ENCODE results near the gene CD8B. TPM values are rescaled to one million over a fixed set of nuclear protein-coding genes. Genes with fewer than 3 reads are reported as not detected.

CD8B gene
- total and polyA plus RNA-seq, 2 of the 13 experiments (the other 11 are each of a cell fraction or from before 2014, with no cell fraction given): 0.04 TPM; not detected in 1

DNA sequence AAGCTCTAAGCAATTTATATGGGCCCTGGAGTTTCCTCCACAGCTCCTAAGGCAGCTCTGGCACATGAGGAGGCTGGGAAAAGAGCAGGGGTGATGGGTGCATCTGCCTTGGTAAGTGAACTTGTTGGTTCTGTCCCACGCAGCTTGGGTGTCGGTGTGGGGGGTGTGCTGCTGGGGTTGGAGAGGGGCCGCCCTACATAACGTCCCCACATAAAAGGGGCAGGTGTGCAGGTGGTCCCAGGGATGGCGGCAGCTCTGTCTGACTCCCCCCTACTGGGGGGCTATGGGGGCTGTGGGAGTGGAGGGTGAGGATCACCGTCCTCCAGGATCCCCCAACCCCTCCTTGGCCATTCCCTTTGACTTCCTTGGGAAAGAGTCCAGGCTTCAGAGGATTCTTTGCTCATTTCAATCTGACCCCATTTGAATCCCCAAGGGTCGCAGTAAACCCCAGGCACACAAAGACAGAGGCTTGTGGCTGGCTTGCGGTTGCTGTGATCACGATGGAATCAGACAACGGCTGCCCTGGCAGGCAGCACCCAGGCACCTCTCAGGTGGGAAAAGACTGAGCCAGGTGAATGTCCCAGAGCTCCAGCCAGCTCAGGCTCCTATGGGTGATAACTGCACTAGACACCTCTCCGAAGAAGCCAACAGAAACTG lies 36.5 kb downstream of the CD8B start:
- ATAC-seq (no peak; the same call in 2 of the 3 replicates), DNase-seq (ENCODE audit: low spot score) (no peak), FAIRE-seq (no peak)
- H3K79me2 ChIP-seq (ENCODE audit: insufficient read depth, low read length): no peaks in the 10 kb centered on the region
- peaks cover 15% of the 10 kb centered on the region for H3K4me1 ChIP-seq (ENCODE audit: insufficient read depth, low read length)
- in situ Hi-C loops (cut with HindIII; ENCODE audit: extremely low pct_ligation_motif_present, low pct_unique_long_range_greater_than_20kb) (no loop called here), intact Hi-C loops (cut with micrococcal nuclease; ENCODE audit: unreplicated experiment) (no loop called here)
- H4K20me1 ChIP-seq (ENCODE audit: insufficient read depth, low read length): no peaks in the 10 kb centered on the region
- H2AFZ ChIP-seq (ENCODE audit: low read length): no peak overlapping the region
- no peak overlapping the region for H3K27ac ChIP-seq (ENCODE audit: extremely low read length, insufficient read depth, low read length)
- ChIA-PET CTCF (ENCODE audit: low intra/inter-chr PET ratio, low total read pairs) (no interaction called here), POLR2A (no interaction called here)
- peaks cover 0 to 23% of the 10 kb centered on the region in 2 experiments; a peak in 3 of 5 replicates for H3K27me3 ChIP-seq (ENCODE audit: control insufficient read depth in 1 of 2, insufficient read depth in 2 of 2, low read length in 2 of 2)
- no peaks in the 10 kb centered on the region for H3K36me3 ChIP-seq (replicated peaks in 1 of 2; ENCODE audit: control insufficient read depth in 1 of 2, insufficient read depth in 2 of 2, low read length in 2 of 2)
- no peak overlapping the region for H3K9ac ChIP-seq (ENCODE audit: insufficient read depth, low read depth, low read length)
- peaks cover 14% of the 10 kb centered on the region for H3K9me3 ChIP-seq (ENCODE audit: low read length)
- BruUV-seq (replicated peaks): no TSS peak
- no peak overlapping the region for H3K4me2 ChIP-seq (ENCODE audit: low read depth, low read length)
- no peak overlapping the region for H3K4me3 ChIP-seq (replicated peaks in 1 of 3; ENCODE audit: insufficient read depth in 1 of 3, low read depth in 2 of 3, low read length in 3 of 3)
- 59% methylated on average over 10 of the region's 11 CpGs for WGBS (ENCODE audit: low lambda C conversion rate)
- TF ChIP-seq ZNF792 (CRISPR knock-in tag; IDR thresholded peaks at IDR 0.05) (no peak), FOXO1 (CRISPR knock-in tag; IDR thresholded peaks at IDR 0.05) (no peak)

DNA sequence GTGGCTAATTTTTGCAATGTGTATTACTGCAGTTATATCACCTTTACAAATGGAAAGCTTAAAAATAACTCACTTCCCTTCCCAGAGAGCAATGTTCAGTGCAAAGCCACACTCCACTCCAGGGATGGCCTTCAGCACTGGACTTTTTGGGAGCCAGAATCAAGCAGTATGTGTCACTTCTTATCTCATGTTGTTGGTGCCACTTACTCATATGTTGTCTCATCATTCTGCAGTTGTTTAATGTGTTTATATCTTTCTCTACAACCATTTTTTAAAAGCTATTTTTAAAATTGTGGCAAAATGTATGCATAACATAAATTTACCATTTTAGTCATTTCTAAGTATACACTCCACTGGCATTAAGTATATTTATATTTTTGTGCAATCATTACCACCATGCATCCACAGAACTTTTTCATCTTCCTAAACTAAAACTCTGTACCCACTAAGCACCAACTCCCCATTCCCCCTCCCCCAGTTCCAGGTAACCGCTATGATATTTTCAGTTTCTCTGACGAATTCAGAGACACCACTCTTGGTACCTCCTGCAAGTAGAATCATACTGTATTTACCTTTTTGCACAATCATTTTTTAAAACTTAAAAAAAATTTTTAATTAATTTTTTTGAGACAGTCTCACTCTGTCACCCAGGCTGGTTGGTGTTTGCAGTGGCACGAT lies 38.9 kb downstream of the CD8B start:
- H3K79me2 ChIP-seq (ENCODE audit: insufficient read depth, low read length): no peaks in the 10 kb centered on the region
- H3K27ac ChIP-seq (ENCODE audit: extremely low read length, insufficient read depth, low read length): no peak overlapping the region
- peaks cover 15% of the 10 kb centered on the region for H3K4me1 ChIP-seq (ENCODE audit: insufficient read depth, low read length)
- intact Hi-C loops (cut with micrococcal nuclease; ENCODE audit: unreplicated experiment): no loop called here
- H3K36me3 ChIP-seq (replicated peaks in 1 of 2; ENCODE audit: control insufficient read depth in 1 of 2, insufficient read depth in 2 of 2, low read length in 2 of 2): no peaks in the 10 kb centered on the region
- H3K9me3 ChIP-seq (ENCODE audit: low read length): peaks cover 14% of the 10 kb centered on the region
- FAIRE-seq (no peak), DNase-seq (ENCODE audit: low spot score) (no peak), ATAC-seq (no peak)
- H3K4me3 ChIP-seq (replicated peaks in 1 of 3; ENCODE audit: insufficient read depth in 1 of 3, low read depth in 2 of 3, low read length in 3 of 3): no peak overlapping the region
- ChIA-PET POLR2A (no interaction called here), CTCF (ENCODE audit: low intra/inter-chr PET ratio, low total read pairs) (no interaction called here)
- BruUV-seq (replicated peaks): no TSS peak
- WGBS (ENCODE audit: low lambda C conversion rate): 38% methylated on average over 3 of the region's 3 CpGs
- TF ChIP-seq SOX6 (IDR thresholded peaks at IDR 0.05) (no peak), SOX6 (CRISPR knock-in tag; IDR thresholded peaks at IDR 0.05) (no peak), KMT2A (CRISPR knock-in tag; IDR thresholded peaks at IDR 0.05) (no peak), WIZ (CRISPR knock-in tag; IDR thresholded peaks at IDR 0.05) (no peak), NFYB (CRISPR knock-in tag; IDR thresholded peaks at IDR 0.05) (no peak), ZNF562 (CRISPR knock-in tag; IDR thresholded peaks at IDR 0.05; ENCODE audit: borderline replicate concordance) (no peak), NBN (conservative IDR thresholded peaks at IDR 0.05) (no peak)
- in situ Hi-C loops (cut with HindIII; ENCODE audit: extremely low pct_ligation_motif_present, low pct_unique_long_range_greater_than_20kb): loop anchor here (25.0 kb wide), 1 partner anchor 114 kb away; the partner anchor contains the start of gene RGPD1
- peaks cover 0 to 24% of the 10 kb centered on the region in 2 experiments; a peak in 4 of 5 replicates for H3K27me3 ChIP-seq (ENCODE audit: control insufficient read depth in 1 of 2, insufficient read depth in 2 of 2, low read length in 2 of 2)
- no peak overlapping the region for H2AFZ ChIP-seq (ENCODE audit: low read length)
- no peaks in the 10 kb centered on the region for H4K20me1 ChIP-seq (ENCODE audit: insufficient read depth, low read length)
- no peak overlapping the region for H3K9ac ChIP-seq (ENCODE audit: insufficient read depth, low read depth, low read length)
- no peak overlapping the region for H3K4me2 ChIP-seq (ENCODE audit: low read depth, low read length)
